Activated naive CD8-positive, alpha-beta T cell treated with anti-CD3 and anti-CD28 coated beads, Interleukin-2, amount 10 ng/mL, durations not matched to agents 7 days and 5 days (primary cell): ENCODE results near the gene BORCS5. TPM values are rescaled to one million over a fixed set of nuclear protein-coding genes. Genes with fewer than 3 reads are reported as not detected.
"Not testable (repeated sequence)": the region's sequence is repeated elsewhere in the genome, so short reads cannot be mapped to it uniquely, and the experiment has no call there.

Experiments
- ATAC-seq: fragments of 150-1000 bp; cut with Tn5 transposase; one replicate; pipeline ENCODE4 v1.10.0; 2021; ENCODE audit warnings: low read depth, moderate library complexity
- POLR2A ChIA-PET: fragments of 350-600 bp; sonication (Branson Sonifier 250); formaldehyde crosslinking; loops from one replicate; lab custom pipeline; 2021; ENCODE audit warnings: antibody characterized with exemption; lab: Charles Lee
- DNase-seq: peaks from one replicate; pipeline ENCODE4 v3.0.0; 2021
- H3K27ac Mint-ChIP-seq: one replicate; pipeline ENCODE4 v1.8.0; 2022; ENCODE audit warnings: mild to moderate bottlenecking, mixed read lengths
- H3K27me3 Mint-ChIP-seq: one replicate; pipeline ENCODE4 v1.8.0; 2022; ENCODE audit warnings: mild to moderate bottlenecking, moderate library complexity, mixed read lengths
- H3K36me3 Mint-ChIP-seq: one replicate; pipeline ENCODE4 v1.8.0; 2021; ENCODE audit warnings: mild to moderate bottlenecking, mixed read lengths
- H3K4me1 Mint-ChIP-seq: one replicate; pipeline ENCODE4 v1.8.0; 2021; ENCODE audit warnings: mixed read lengths
- H3K4me3 Mint-ChIP-seq: one replicate; pipeline ENCODE4 v1.8.0; 2022; ENCODE audit warnings: mild to moderate bottlenecking, moderate library complexity, mixed read lengths
- H3K9me3 Mint-ChIP-seq: one replicate; pipeline ENCODE4 v1.8.0; 2021; ENCODE audit warnings: mixed read lengths
- total RNA-seq, 2 experiments: library from RNA; stranded (reverse); gene quantifications; one replicate each; pipeline ENCODE4 v1.2.3, GENCODE V29; 2021

BORCS5 gene
- total RNA-seq, 2 experiments from 2014 or later: 20.1 to 21.8 TPM

DNA sequence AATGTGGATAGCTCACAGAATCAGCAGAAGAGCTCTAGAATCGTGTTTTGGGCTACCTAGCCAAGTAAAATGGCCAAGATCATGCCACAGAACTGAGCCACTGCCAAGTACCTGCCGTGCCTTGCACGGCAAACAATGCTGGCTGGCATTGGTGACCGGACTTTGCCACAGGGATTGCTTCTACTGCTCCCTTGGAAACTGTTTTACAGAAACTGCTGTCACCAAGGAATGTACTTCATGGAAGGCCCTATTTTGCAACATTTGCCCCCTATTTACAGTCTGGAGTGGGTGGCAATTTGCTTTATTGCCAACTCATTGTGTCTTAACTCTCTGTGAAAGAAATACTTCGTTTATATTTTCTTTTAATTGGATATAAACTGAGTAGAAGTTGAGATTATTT is 49.0 kb downstream of the BORCS5 start:
- no peaks in the 10 kb centered on the region for H3K27me3 Mint-ChIP-seq
- H3K27ac Mint-ChIP-seq: no peak overlapping the region
- peaks cover 21% of the 10 kb centered on the region for H3K4me1 Mint-ChIP-seq
- ATAC-seq (no peak), DNase-seq (no peak)
- H3K36me3 Mint-ChIP-seq: peaks cover 26% of the 10 kb centered on the region
- POLR2A ChIA-PET: no interaction called here
- no peak overlapping the region for H3K4me3 Mint-ChIP-seq
- peaks cover 4% of the 10 kb centered on the region for H3K9me3 Mint-ChIP-seq

DNA sequence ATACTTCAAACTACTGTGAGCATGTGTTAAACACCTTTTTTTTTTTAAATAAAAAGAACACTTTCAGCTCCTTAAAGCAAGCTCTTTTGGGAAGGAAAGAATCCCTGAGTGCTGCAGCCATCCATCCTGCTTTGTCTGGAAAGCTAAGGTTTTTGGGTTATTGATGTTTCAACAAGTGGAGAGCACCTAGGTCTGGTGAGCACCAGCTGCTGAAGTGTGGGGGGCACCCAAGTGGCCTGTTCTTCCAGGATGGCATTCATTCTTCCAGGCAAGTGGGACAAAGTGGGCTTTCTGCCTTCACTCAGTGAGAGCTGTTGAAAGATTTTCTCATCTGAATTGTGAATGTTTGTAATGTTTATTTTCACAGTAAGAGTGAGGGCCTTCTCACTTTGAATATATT is 49.9 kb downstream of the BORCS5 start:
- Mint-ChIP-seq H3K4me1 (peaks cover 23% of the 10 kb centered on the region), H3K4me3 (no peak overlapping the region), H3K27me3 (no peaks in the 10 kb centered on the region), H3K9me3 (peaks cover 3% of the 10 kb centered on the region), H3K27ac (no peak overlapping the region), H3K36me3 (peaks cover 28% of the 10 kb centered on the region)
- DNase-seq (no peak), ATAC-seq (no peak)
- POLR2A ChIA-PET: no interaction called here

DNA sequence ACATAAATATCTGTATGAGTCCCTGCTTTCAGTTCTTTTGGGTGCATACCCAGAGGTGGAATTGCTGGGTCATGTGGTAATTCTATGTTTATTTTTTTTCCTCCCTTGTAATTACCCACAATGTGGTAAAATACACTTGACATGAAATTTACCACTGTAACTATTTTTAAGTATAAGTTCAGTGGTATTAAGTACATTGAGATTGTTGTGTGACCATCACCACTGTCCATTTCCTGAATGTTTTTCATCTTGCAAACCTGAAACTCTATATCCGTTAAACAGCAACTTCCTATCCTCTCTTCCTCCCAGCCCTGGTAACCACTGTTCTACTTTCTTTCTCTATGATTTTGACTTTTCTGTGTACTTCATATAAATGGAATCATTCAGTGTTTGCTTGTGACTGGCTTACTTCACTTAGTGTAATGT is 51.4 kb downstream of the BORCS5 start:
- no peaks in the 10 kb centered on the region for H3K27me3 Mint-ChIP-seq
- POLR2A ChIA-PET: interaction anchor here (0.7 kb wide), 1 partner anchor 10 kb away, joined by 4 read pairs; no protein-coding TSS in a partner anchor
- H3K4me1 Mint-ChIP-seq: peaks cover 15% of the 10 kb centered on the region
- peaks cover 37% of the 10 kb centered on the region for H3K36me3 Mint-ChIP-seq
- no peak for DNase-seq
- peak overlapping the region; percentile 15 for H3K4me3 Mint-ChIP-seq
- peaks cover 4% of the 10 kb centered on the region for H3K9me3 Mint-ChIP-seq
- peak; percentile 92 for ATAC-seq
- peak overlapping the region; percentile 78 for H3K27ac Mint-ChIP-seq

DNA sequence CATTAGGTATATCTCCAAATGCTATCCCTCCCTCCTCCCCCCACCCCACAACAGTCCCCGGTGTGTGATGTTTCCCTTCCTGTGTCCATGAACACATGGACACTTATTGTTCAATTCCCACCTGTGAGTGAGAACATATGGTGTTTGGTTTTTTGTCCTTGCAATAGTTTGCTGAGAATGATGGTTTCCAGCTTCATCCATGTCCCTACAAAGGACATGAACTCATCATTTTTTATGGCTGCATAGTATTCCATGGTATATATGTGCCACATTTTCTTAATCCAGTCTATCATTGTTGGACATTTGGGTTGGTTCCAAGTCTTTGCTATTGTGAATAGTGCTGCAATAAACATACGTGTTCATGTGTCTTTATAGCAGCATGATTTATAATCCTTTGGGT is 52.5 kb downstream of the BORCS5 start:
- peaks cover 12% of the 10 kb centered on the region for H3K4me1 Mint-ChIP-seq
- peak overlapping the region; percentile 71 for H3K27ac Mint-ChIP-seq
- not testable (repeated sequence) for ATAC-seq, H3K27me3 Mint-ChIP-seq, DNase-seq, H3K9me3 Mint-ChIP-seq
- POLR2A ChIA-PET: interaction anchor here (0.7 kb wide), 1 partner anchor 32 kb away, joined by 3 read pairs; no protein-coding TSS in a partner anchor
- peak overlapping the region; percentile 30 for H3K4me3 Mint-ChIP-seq
- H3K36me3 Mint-ChIP-seq: peaks cover 35% of the 10 kb centered on the region

DNA sequence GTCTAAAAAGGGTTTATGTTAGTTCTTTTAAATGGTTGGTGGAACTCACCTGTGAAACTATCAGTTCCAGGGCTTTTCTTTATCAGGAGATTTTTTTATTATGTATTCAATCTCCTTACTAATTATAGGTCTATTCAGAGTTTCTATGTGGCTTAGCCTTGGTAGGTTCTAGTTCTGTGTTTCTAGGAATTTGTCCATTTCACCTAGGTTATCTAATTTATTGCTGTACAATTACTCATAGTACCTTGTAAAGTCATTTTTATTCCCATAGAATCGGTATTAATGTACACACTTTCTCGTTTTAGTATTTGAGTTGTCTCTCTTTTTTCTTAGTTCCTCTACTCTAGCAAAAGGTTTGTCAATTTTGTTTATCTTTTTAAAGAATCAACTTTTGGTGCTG is 59.0 kb downstream of the BORCS5 start:
- H3K36me3 Mint-ChIP-seq: peaks cover 40% of the 10 kb centered on the region
- ATAC-seq (no peak), DNase-seq (no peak)
- H3K27me3 Mint-ChIP-seq: no peaks in the 10 kb centered on the region
- H3K4me1 Mint-ChIP-seq: peaks cover 5% of the 10 kb centered on the region
- H3K9me3 Mint-ChIP-seq: peaks cover 7% of the 10 kb centered on the region
- H3K27ac Mint-ChIP-seq: no peak overlapping the region
- POLR2A ChIA-PET: no interaction called here
- no peak overlapping the region for H3K4me3 Mint-ChIP-seq

DNA sequence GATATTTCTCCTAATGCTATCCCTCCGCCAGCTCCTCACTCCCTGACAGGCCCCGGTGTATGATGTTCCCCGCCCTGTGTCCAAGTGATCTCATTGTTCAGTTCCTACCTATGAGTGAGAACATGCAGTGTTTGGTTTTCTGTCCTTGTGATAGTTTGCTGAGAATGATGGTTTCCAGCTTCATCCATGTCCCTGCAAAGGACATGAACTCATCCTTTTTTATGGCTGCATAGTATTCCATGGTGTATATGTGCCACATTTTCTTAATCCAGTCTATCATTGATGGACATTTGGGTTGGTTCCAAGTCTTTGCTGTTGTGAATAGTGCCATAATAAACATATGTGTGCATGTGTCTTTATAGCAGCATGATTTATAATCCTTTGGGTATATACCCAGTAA is 62.3 kb downstream of the BORCS5 start:
- DNase-seq, H3K4me1 Mint-ChIP-seq, H3K4me3 Mint-ChIP-seq, H3K27me3 Mint-ChIP-seq, POLR2A ChIA-PET, H3K27ac Mint-ChIP-seq, ATAC-seq: not testable (repeated sequence)
- Mint-ChIP-seq H3K36me3 (peaks cover 46% of the 10 kb centered on the region), H3K9me3 (peaks cover 16% of the 10 kb centered on the region)

DNA sequence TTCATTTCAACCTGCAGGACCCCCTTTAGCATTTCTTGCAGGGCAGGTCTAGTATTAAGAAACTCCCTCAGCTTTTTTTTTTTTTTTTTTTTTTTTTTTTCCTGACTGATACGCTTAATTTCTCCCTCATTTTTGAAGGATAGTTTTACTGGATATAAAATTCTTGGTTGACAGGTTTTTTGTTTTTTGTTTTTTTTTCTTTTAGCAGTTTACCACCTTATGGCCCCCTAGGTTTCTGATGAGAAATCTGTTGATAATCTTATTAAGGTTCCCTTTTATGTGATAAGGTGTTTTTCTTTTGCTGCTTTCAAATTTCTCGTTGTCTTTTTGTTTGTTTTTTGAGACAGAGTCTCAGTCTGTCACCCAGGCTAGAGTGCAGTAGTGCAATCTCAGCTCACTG is 66.5 kb downstream of the BORCS5 start:
- POLR2A ChIA-PET: no interaction called here
- H3K36me3 Mint-ChIP-seq: peaks cover 56% of the 10 kb centered on the region

DNA sequence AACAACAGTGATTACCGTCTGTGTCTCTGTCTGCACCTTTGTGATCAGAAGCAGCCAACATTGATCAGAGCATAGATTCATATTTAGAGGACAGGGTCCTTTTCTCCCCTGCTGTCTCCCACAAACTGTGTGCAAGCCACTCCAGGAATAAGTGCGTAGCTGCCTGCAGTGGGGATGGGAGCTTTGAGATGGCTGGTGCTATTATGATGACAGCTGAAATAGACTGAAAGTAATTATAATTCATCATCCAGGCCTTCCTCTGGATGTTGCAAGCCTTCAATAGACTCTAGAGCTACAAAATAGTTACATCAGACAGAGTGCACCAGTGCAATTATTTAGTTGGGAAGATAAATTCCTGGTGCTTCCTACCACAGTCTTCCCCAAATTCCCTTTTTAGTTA is 68.1 kb downstream of the BORCS5 start:
- Mint-ChIP-seq H3K27ac (no peak overlapping the region), H3K9me3 (peaks cover 15% of the 10 kb centered on the region), H3K4me1 (peaks cover 7% of the 10 kb centered on the region), H3K4me3 (no peak overlapping the region), H3K36me3 (peaks cover 50% of the 10 kb centered on the region), H3K27me3 (no peaks in the 10 kb centered on the region)
- DNase-seq (no peak), ATAC-seq (no peak)
- POLR2A ChIA-PET: no interaction called here

More for the DNA sequence above, 66.5 kb downstream of the BORCS5 start:
- no peaks in the 10 kb centered on the region for H3K27me3 Mint-ChIP-seq
- peaks cover 4% of the 10 kb centered on the region for H3K4me1 Mint-ChIP-seq
- ATAC-seq (no peak), DNase-seq (no peak)
- no peak overlapping the region for H3K27ac Mint-ChIP-seq
- no peak overlapping the region for H3K4me3 Mint-ChIP-seq
- H3K9me3 Mint-ChIP-seq: peaks cover 17% of the 10 kb centered on the region

DNA sequence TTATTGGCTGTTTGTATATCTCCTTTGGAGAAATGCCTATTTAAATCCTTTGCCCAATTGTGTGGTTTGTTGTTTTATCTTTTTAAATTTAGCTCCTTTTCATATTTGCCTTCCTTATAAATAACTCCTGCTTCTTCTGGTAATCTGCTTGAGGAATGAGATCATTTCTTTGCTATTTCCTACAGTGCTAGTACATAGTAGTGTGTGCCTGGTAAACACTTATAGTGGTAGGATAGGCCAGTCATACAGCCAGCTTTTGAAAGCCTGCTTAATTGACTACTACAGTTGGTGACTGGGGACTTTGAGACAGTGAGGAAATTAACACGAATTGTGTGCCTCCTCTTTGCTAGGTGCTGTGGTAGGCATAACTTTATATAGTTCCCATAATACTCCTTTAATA is 68.7 kb downstream of the BORCS5 start:
- no peaks in the 10 kb centered on the region for H3K27me3 Mint-ChIP-seq
- H3K4me1 Mint-ChIP-seq: peaks cover 7% of the 10 kb centered on the region
- H3K4me3 Mint-ChIP-seq: no peak overlapping the region
- H3K9me3 Mint-ChIP-seq: peaks cover 13% of the 10 kb centered on the region
- DNase-seq (no peak), ATAC-seq (no peak)
- peaks cover 46% of the 10 kb centered on the region for H3K36me3 Mint-ChIP-seq
- POLR2A ChIA-PET: no interaction called here
- no peak overlapping the region for H3K27ac Mint-ChIP-seq

DNA sequence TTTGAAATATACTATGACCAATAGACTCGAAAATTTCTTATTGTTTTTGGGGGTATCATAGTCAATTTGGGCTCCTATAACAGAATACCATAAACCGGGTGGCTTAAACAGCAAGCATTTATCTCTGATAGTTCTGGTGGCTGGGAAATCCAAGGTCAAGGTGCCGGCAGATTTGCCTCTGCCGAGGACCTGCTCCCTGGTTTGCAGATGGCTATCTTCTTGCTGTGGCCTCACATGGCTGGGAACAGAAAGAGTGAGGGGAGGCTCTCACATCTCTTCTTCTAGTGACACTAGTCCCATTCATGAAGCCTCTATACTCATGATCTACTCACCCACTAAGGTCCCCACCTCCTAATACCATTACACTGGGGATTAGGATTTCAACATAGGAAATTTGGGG is 70.7 kb downstream of the BORCS5 start:
- Mint-ChIP-seq H3K4me1 (peaks cover 10% of the 10 kb centered on the region), H3K27ac (no peak overlapping the region), H3K36me3 (peaks cover 33% of the 10 kb centered on the region), H3K4me3 (no peak overlapping the region), H3K27me3 (no peaks in the 10 kb centered on the region), H3K9me3 (peaks cover 7% of the 10 kb centered on the region)
- POLR2A ChIA-PET: no interaction called here
- ATAC-seq (no peak), DNase-seq (no peak)

DNA sequence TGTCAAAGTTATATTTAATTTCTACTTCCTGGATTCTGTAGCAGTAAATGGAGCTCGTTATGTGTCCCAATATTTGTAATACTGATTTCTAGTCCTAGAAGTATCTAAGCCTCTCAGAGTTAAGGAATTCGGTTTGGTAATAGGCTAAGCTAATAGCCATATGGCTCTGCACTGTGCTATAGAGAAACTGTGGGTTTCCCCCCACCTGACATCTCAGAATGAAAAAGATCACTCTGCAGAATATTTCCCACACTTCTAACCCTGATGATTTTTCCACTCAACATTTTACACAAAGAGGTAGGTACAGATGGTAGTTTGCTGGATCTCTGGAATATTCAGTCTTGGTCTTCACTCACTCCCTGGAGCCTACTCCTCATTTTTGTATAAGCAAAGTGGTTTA is 71.2 kb downstream of the BORCS5 start:
- no peak for ATAC-seq
- H3K27ac Mint-ChIP-seq: no peak overlapping the region

DNA sequence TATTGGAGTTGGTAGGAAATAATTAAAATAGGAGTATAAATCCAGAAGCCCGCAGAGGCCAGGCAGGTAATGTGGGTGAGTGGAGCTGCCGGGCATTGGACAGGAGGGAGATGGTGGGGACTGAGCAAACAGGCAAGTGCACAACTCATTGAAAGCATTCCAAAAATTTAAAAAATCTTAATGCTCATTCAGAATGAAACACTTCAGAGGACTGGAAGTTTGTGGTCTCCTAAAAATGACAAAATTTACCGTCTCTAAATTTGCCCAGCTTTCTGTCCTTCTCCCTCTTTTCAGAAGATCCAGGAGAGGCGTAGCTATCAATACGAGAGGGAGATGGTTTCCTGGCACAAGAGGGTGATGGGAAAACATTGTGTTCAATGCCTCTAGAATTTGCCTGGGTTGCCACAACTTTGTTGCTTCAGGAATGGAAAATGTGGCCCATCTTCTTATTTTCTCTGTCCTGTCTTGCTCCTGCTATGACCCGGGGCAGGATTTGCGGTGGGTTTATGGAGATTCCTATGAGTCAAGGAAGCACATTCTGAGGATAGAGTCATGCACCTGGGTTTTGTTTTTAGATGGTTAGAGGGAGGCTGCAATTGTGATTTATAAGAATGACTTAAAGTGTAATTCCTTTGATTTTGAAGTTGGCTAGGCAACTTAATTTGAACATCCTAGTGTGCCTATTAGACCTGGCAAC is 72.2 kb downstream of the BORCS5 start:
- Mint-ChIP-seq H3K9me3 (peaks cover 2% of the 10 kb centered on the region), H3K4me1 (peaks cover 16% of the 10 kb centered on the region), H3K27me3 (no peaks in the 10 kb centered on the region), H3K4me3 (no peak overlapping the region), H3K36me3 (peaks cover 27% of the 10 kb centered on the region), H3K27ac (no peak overlapping the region)
- DNase-seq (no peak), ATAC-seq (no peak)
- POLR2A ChIA-PET: no interaction called here

More for the DNA sequence above, 71.2 kb downstream of the BORCS5 start:
- no peak overlapping the region for H3K4me3 Mint-ChIP-seq
- no peak for DNase-seq
- POLR2A ChIA-PET: no interaction called here
- peaks cover 35% of the 10 kb centered on the region for H3K36me3 Mint-ChIP-seq
- H3K9me3 Mint-ChIP-seq: peaks cover 7% of the 10 kb centered on the region
- H3K4me1 Mint-ChIP-seq: peaks cover 10% of the 10 kb centered on the region
- no peaks in the 10 kb centered on the region for H3K27me3 Mint-ChIP-seq

DNA sequence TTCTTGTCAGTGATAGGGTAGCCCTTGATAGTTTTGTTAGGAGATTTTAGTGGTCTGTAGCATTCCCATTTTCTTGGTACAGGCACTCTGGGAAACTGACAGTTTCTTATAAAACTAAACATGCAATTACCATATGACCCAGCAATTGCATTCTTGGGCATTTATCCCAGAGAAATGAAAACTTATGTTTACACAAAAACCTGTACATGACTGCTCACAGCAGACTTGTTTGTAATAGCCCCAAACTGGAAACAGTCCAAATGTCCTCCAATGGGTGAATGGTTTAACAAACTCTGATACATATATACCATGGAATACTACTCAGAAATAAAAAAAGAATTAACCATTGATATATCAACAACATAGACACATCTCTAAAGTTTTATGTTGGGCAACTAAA is 75.5 kb downstream of the BORCS5 start:
- Mint-ChIP-seq H3K9me3 (peaks cover 5% of the 10 kb centered on the region), H3K27ac (no peak overlapping the region), H3K36me3 (peaks cover 26% of the 10 kb centered on the region), H3K4me3 (no peak overlapping the region), H3K27me3 (no peaks in the 10 kb centered on the region), H3K4me1 (peaks cover 14% of the 10 kb centered on the region)
- POLR2A ChIA-PET: no interaction called here
- DNase-seq (no peak), ATAC-seq (no peak)

DNA sequence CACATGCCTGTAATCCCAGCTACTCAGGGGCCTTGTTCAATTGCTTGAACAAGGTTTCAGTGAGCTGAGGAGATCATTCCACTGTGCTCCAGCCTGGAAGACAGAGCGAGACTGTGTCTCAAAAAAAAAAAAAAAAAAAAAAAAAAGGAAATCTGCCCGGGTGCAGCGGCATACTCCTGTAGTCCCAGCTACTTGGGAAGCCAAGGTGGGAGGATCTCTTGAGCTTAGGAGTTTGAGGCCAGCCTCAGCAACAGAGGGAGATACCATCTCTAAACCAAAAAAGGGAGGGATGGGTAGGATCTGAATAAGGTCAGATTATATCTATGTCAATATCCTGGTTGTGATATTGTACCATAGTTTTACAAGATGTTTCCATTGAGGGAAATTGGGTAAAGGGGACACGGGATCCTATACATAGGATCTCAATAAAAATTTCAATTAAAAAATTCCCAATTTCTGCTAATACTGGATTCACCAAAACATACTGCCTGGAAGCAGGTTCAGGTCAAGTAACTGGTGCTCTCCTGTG is 76.4 kb downstream of the BORCS5 start:
- H3K4me3 Mint-ChIP-seq: no peak overlapping the region
- no peaks in the 10 kb centered on the region for H3K27me3 Mint-ChIP-seq
- peaks cover 7% of the 10 kb centered on the region for H3K9me3 Mint-ChIP-seq
- POLR2A ChIA-PET: interaction anchor here (0.7 kb wide), 1 partner anchor 8 kb away, joined by 3 read pairs; no protein-coding TSS in a partner anchor
- no peak overlapping the region for H3K27ac Mint-ChIP-seq
- no peak for ATAC-seq
- no peak for DNase-seq
- H3K4me1 Mint-ChIP-seq: peaks cover 12% of the 10 kb centered on the region
- H3K36me3 Mint-ChIP-seq: peaks cover 30% of the 10 kb centered on the region
